DMS53 (cell line): ENCODE measurements around the gene FAM133A.

ENCODE experiments used
- DNase-seq: peaks from one replicate; lab custom pipeline; 2025; lab: John Stamatoyannopoulos, UW

Gene FAM133A

GRCh38 chrX:93673869-93674271 lies at the start of gene FAM133A:
TSS of gene FAM133A (plus strand) at chrX:93674206. CDS start at chrX:93709420, 35,214 bp downstream.
- DNase-seq = peak; percentile 78

GRCh38 chrX:93637591-93637990 lies 36.4 kb upstream of the FAM133A start:
- DNase-seq = no peak

GRCh38 chrX:93649381-93649780 lies 24.6 kb upstream of the FAM133A start:
- DNase-seq = no peak

GRCh38 chrX:93660575-93660974 lies 13.4 kb upstream of the FAM133A start:
- DNase-seq = no peak

GRCh38 chrX:93673056-93673868 lies 744 bp upstream of the FAM133A start, which contains the start of gene NAP1L3:
TSS of gene NAP1L3 (minus strand) at chrX:93673578. CDS start at chrX:93673304, 274 bp downstream.
- peak; percentile 86 for DNase-seq

GRCh38 chrX:93695981-93696380 lies 22.0 kb downstream of the FAM133A start:
- no peak for DNase-seq

- no peak for DNase-seq
Measured at GRCh38 chrX:93703701-93704100, 29.7 kb downstream of the FAM133A start.

GRCh38 chrX:93711076-93711475 lies 37.1 kb downstream of the FAM133A start:
- DNase-seq = no peak

- DNase-seq = no peak
Measured at GRCh38 chrX:93741811-93742210, 67.8 kb downstream of the FAM133A start.

- DNase-seq = no peak
Measured at GRCh38 chrX:93760163-93760562, 86.2 kb downstream of the FAM133A start.
